B cell (primary cell): ENCODE results near the gene STOX1.

Experiments
- EZH2 ChIP-seq: IDR thresholded peaks from 2 replicates; pipeline ENCODE4 v1.6.1; 2012; ENCODE audit warnings: borderline replicate concordance, low read depth, mild to moderate bottlenecking, moderate library complexity, low read length; ENCODE audit not compliant: insufficient read depth, poor library complexity, severe bottlenecking
- TF ChIP-seq, protein P1 (sequence below): fragments of 200-600 bp; IDR thresholded peaks from one replicate; pipeline ENCODE4 v1.8.0; 2022; ENCODE audit warnings: antibody characterized with exemption, mild to moderate bottlenecking

DNA sequence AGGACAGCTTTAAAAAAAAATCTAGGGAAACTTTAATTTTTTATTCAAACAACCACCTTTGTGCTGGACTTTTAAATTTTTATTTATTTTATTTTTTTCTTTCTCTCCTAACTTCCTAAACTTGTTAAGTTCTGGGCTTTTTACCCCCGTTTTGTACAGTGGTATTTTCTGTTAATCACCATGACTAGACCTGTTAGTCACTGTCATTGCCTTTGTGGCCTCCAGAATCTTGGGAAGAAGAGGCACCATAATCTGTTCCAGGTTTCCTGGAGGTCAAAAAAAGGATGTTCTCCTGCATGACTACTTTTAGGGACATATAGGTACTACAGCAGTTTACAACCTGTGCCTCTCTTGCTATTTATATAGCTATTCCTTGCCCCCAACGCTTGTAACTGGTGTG is 42.7 kb downstream of the STOX1 start:
- TF ChIP-seq, protein P1, sequence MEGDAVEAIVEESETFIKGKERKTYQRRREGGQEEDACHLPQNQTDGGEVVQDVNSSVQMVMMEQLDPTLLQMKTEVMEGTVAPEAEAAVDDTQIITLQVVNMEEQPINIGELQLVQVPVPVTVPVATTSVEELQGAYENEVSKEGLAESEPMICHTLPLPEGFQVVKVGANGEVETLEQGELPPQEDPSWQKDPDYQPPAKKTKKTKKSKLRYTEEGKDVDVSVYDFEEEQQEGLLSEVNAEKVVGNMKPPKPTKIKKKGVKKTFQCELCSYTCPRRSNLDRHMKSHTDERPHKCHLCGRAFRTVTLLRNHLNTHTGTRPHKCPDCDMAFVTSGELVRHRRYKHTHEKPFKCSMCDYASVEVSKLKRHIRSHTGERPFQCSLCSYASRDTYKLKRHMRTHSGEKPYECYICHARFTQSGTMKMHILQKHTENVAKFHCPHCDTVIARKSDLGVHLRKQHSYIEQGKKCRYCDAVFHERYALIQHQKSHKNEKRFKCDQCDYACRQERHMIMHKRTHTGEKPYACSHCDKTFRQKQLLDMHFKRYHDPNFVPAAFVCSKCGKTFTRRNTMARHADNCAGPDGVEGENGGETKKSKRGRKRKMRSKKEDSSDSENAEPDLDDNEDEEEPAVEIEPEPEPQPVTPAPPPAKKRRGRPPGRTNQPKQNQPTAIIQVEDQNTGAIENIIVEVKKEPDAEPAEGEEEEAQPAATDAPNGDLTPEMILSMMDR, result no peak
- no peak for TF ChIP-seq EZH2
